Lung (tissue), 12 donors: ENCODE results near the gene FOLR2. TPM values are rescaled to one million over a fixed set of nuclear protein-coding genes. Genes with fewer than 3 reads are reported as not detected.

Experiments
- ATAC-seq: fragments of 200-7000 bp; cut with Tn5 transposase; one replicate; pipeline ENCODE4 v1.9.1; 2020; ENCODE audit warnings: moderate number of reproducible peaks; ENCODE audit not compliant: insufficient read depth, low FRiP score
- DNase-seq, 3 donors: peaks; one replicate each; pipeline ENCODE4 v3.0.0-alpha.2; 2013 to 2017
- H3K27ac ChIP-seq, 2 donors: one replicate each; pipeline ENCODE4 v1.5.1; 2013; ENCODE audit warnings: mild to moderate bottlenecking in 2 of 2, moderate library complexity in 2 of 2, control low read depth in 1 of 2, inconsistent platforms in 1 of 2, low read depth in 1 of 2, low read length in 1 of 2
- H3K27me3 ChIP-seq, 3 donors: one replicate each; pipeline ENCODE4 v1.5.1; 2013; ENCODE audit warnings: low read length in 2 of 3; ENCODE audit not compliant: control insufficient read depth in 3 of 3, insufficient read depth in 3 of 3
- H3K36me3 ChIP-seq, 4 donors: one replicate each; pipeline ENCODE4 v1.5.1; 2013; ENCODE audit warnings: low read length in 4 of 4, mild to moderate bottlenecking in 1 of 4, moderate library complexity in 1 of 4; ENCODE audit not compliant: control insufficient read depth in 4 of 4, insufficient read depth in 4 of 4
- H3K4me1 ChIP-seq, 5 donors: one replicate each; pipeline ENCODE4 v1.5.1; 2013; ENCODE audit warnings: low read length in 5 of 5, mild to moderate bottlenecking in 2 of 5, moderate library complexity in 1 of 5; ENCODE audit not compliant: control insufficient read depth in 5 of 5, insufficient read depth in 5 of 5
- H3K4me3 ChIP-seq: one replicate; pipeline ENCODE4 v1.5.1; 2013; ENCODE audit warnings: mild to moderate bottlenecking, control low read depth, moderate library complexity
- H3K9ac ChIP-seq, 2 donors: one replicate each; pipeline ENCODE4 v1.5.1; 2013; ENCODE audit warnings: low read length in 2 of 2, control low read depth in 1 of 2; ENCODE audit not compliant: insufficient read depth in 1 of 2
- H3K9me3 ChIP-seq, 4 donors: one replicate each; pipeline ENCODE4 v1.5.1; 2013; ENCODE audit warnings: low read length in 3 of 4, mild to moderate bottlenecking in 1 of 4, moderate library complexity in 1 of 4; ENCODE audit not compliant: control insufficient read depth in 4 of 4, insufficient read depth in 3 of 4
- CTCF ChIP-seq: IDR thresholded peaks from 2 replicates; pipeline ENCODE4 v1.5.1; 2012; ENCODE audit warnings: mild to moderate bottlenecking; ENCODE audit errors: control extremely low read depth, extremely low read depth
- WGBS, 2 donors: extraction: QIAGEN DNeasy Blood & Tissue Kit; methylation state at CpG; one replicate each; pipeline ENCODE4 v1.1.7; 2013; 5-methylcytosine and 5-hydroxymethylcytosine counted together
- polyA plus RNA-seq, 2 donors: library from polyadenylated mRNA; stranded (reverse); fragments of 200-250 nt; gene quantifications; one replicate each; pipeline ENCODE4 v1.2.1, GENCODE V29; 2013
- total RNA-seq, 2 donors: library from RNA; depleted of rRNA in 1 of 2; stranded (reverse); fragments of >200 nt in 1 of 2; gene quantifications; one replicate each; pipeline ENCODE4 v1.2.1, GENCODE V29; 2014 to 2021
- donor health status: control.
- donor health status: control.
- donor health status: Bipolar disorder and iron deficiency.
- donor health status: healthy.
- donor health status: DM: yes; HTN: yes; CAD: no.

Gene FOLR2
- total and polyA plus RNA-seq, 4 donors, result 3.2 to 19.7 (median 10.2) TPM

- H3K9ac ChIP-seq, result no peak overlapping the region
- no peak for TF ChIP-seq CTCF
- H3K27me3 ChIP-seq, result no peaks in the 10 kb centered on the region
- H3K4me3 ChIP-seq, result no peak overlapping the region
- WGBS, 2 donors, result 66 to 76% methylated on average over 4 of the region's 4 CpGs
- no peaks in the 10 kb centered on the region for H3K36me3 ChIP-seq
- DNase-seq (no peak), ATAC-seq (no peak)
- H3K9me3 ChIP-seq, result peaks cover 0 to 8% (median 3%) of the 10 kb centered on the region in 4 donors
- H3K27ac ChIP-seq, result no peak overlapping the region
- H3K4me1 ChIP-seq, result no peaks in the 10 kb centered on the region
Measured at GRCh38 chr11:72209101-72209500, 7.5 kb upstream of the FOLR2 start.

DNA sequence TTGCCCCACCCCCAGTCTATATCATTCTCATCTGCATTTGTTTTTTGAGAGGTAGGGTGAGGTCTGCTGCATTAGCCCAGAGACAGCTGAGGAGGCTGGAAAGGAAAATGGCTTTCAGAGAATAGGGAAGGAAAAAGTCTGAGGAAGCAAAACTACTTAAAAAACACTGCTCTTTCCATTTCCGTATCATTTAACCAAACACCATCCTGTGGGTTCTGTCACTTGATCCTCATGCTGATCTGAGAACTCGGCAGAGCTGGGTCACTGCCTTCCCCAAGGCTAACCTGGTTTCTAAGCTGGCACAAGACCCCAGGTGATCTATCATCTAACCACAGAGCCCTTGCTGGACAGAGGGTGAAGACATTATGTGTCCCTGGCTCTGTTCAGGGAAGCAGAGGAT is 1.2 kb downstream of the FOLR2 start:
- H3K9me3 ChIP-seq, result no peaks in the 10 kb centered on the region
- H3K4me1 ChIP-seq, result peaks cover 0 to 13% (median 10%) of the 10 kb centered on the region in 5 donors
- no peak for DNase-seq
- no peak for TF ChIP-seq CTCF
- no peaks in the 10 kb centered on the region for H3K27me3 ChIP-seq
- H3K9ac ChIP-seq, result no peak overlapping the region
- no peak overlapping the region for H3K4me3 ChIP-seq
- 17 to 36% methylated on average over 2 of the region's 2 CpGs for WGBS, 2 donors
- ATAC-seq, result no peak
- peak overlapping the region in 1 of 2 donors; percentile 24 for H3K27ac ChIP-seq
- H3K36me3 ChIP-seq, result no peaks in the 10 kb centered on the region

DNA sequence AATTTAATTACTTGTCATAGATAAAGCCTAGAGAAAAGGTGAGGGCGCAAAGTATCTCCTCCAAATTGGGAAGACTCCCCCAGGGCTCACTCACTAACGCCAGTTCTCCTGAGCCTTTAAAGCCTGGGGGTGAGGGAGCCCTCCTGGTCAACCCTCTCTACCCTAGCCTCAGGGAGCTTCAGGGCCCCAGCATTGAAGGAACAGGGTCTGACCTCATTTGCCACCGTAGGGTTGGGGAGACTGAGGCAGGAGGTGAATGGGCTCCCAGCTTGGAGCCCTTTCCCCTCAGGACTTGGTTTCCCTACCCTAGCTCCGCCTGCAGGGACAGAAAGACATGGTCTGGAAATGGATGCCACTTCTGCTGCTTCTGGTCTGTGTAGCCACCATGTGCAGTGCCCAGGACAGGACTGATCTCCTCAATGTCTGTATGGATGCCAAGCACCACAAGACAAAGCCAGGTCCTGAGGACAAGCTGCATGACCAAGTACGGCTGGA is 1.7 kb downstream of the FOLR2 start:
- Histone ChIP-seq H3K36me3 (no peaks in the 10 kb centered on the region), H3K4me3 (no peak overlapping the region), H3K27me3 (no peaks in the 10 kb centered on the region), H3K9ac (no peak overlapping the region), H3K9me3 (no peaks in the 10 kb centered on the region), H3K27ac (peak overlapping the region in 1 of 2 donors; percentile 33), H3K4me1 (peaks cover 0 to 13% (median 11%) of the 10 kb centered on the region in 5 donors)
- TF ChIP-seq CTCF, result no peak
- ATAC-seq (no peak), DNase-seq (no peak)
- WGBS, 2 donors, result 90 to 91% methylated on average over 5 of the region's 5 CpGs

DNA sequence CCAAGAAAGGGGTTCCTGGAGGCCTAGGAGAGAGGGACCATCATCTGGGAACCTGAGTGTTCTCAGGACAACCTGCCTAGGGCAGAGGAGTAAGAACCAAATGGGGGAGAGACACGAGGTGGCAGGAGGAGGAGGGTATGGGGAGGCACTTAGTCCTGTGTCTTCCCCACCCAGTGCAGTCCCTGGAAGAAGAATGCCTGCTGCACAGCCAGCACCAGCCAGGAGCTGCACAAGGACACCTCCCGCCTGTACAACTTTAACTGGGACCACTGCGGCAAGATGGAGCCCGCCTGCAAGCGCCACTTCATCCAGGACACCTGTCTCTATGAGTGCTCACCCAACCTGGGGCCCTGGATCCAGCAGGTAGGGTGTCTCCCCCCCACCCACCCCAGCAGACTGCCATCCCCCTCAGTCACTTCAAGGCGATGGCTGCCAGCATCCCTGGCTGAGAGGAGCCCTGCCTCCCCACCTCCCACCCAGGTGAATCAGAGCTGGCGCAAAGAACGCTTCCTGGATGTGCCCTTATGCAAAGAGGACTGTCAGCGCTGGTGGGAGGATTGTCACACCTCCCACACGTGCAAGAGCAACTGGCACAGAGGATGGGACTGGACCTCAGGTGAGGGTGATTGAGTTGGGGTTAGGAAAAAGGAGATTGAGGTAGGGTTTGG is 4.2 kb downstream of the FOLR2 start:
- Histone ChIP-seq H3K4me3 (no peak overlapping the region), H3K4me1 (peaks cover 0 to 18% (median 13%) of the 10 kb centered on the region in 5 donors), H3K36me3 (no peaks in the 10 kb centered on the region), H3K9me3 (no peaks in the 10 kb centered on the region), H3K27ac (no peak overlapping the region), H3K27me3 (no peaks in the 10 kb centered on the region), H3K9ac (no peak overlapping the region)
- no peak for TF ChIP-seq CTCF
- 87% methylated on average over 10 of the region's 10 CpGs for WGBS, 2 donors
- ATAC-seq (no peak), DNase-seq (no peak)
